IPS-20b (cell line): ENCODE measurements around the gene ARL5C.

Source experiments
- H3K27ac ChIP-seq: one replicate; pipeline ENCODE4 v1.5.1; 2013; ENCODE audit warnings: low read length
- H3K27me3 ChIP-seq: 2 replicates; pipeline ENCODE4 v1.6.1; 2013; ENCODE audit warnings: mild to moderate bottlenecking, low read length, inconsistent platforms; ENCODE audit not compliant: insufficient read depth
- H3K36me3 ChIP-seq: 2 replicates; pipeline ENCODE4 v1.6.1; 2013; ENCODE audit warnings: low read depth, mild to moderate bottlenecking, inconsistent platforms, low read length, moderate library complexity; ENCODE audit not compliant: insufficient read depth
- H3K4me1 ChIP-seq: 2 replicates; pipeline ENCODE4 v1.6.1; 2013; ENCODE audit warnings: mild to moderate bottlenecking, control low read depth, inconsistent platforms, low read length, moderate library complexity; ENCODE audit not compliant: insufficient read depth
- H3K4me3 ChIP-seq: 2 replicates; pipeline ENCODE4 v1.5.1; 2013; ENCODE audit warnings: mild to moderate bottlenecking, low read length, inconsistent platforms
- H3K9ac ChIP-seq: 2 replicates; pipeline ENCODE4 v1.6.1; 2013; ENCODE audit warnings: low read depth, mild to moderate bottlenecking, inconsistent platforms, low read length, moderate library complexity
- H3K9me3 ChIP-seq: 2 replicates; pipeline ENCODE4 v1.6.1; 2013; ENCODE audit warnings: mild to moderate bottlenecking, low read depth, low read length, inconsistent platforms; ENCODE audit not compliant: insufficient read depth

The ARL5C gene

DNA sequence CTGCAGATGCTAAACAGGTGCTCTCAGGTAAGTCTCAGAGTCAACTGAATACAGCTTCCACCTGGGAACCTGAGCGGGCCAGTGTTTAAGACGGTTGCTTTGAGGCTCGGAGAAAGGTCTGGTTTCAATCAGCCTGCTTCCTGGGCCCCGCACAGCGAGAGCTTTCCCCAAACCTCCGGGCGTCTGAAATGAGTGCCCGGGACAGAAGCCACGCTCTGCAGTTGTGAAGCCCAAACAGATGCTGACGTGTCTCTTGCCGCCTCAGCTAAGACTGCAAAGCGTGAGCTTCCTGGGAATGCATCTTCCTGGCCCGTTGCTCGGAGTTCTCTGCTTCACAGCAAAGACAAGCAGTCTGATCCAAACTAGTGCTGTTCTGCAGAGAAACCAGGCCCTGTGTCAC, 51.2 kb downstream of the ARL5C start:
- Histone ChIP-seq H3K36me3 (no peaks in the 10 kb centered on the region), H3K27ac (no peak overlapping the region), H3K9me3 (no peaks in the 10 kb centered on the region), H3K9ac (no peak overlapping the region), H3K4me3 (no peak overlapping the region), H3K27me3 (no peaks in the 10 kb centered on the region), H3K4me1 (no peaks in the 10 kb centered on the region)

DNA sequence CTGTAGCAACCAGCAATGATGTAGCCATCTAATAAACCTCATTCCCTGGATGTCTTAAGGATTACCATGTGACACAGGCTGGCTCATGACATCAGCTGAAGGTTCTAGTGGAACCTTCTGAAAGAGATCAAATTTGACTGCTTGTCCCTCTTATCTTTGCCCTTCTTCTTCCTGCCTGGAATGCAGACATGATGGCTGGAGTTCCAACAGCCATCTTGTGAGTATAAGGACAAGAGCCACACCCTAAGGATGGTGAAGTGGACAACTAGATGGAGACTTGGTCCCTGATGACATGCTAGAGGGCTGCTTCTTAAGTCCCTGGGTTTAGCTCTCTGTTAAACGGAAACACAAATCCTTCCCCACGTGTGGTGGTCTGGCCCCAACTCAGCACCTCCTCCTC, 52.1 kb downstream of the ARL5C start:
- Histone ChIP-seq H3K4me1 (no peaks in the 10 kb centered on the region), H3K4me3 (no peak overlapping the region), H3K9me3 (no peaks in the 10 kb centered on the region), H3K27ac (no peak overlapping the region), H3K27me3 (no peaks in the 10 kb centered on the region), H3K36me3 (no peaks in the 10 kb centered on the region), H3K9ac (no peak overlapping the region)

DNA sequence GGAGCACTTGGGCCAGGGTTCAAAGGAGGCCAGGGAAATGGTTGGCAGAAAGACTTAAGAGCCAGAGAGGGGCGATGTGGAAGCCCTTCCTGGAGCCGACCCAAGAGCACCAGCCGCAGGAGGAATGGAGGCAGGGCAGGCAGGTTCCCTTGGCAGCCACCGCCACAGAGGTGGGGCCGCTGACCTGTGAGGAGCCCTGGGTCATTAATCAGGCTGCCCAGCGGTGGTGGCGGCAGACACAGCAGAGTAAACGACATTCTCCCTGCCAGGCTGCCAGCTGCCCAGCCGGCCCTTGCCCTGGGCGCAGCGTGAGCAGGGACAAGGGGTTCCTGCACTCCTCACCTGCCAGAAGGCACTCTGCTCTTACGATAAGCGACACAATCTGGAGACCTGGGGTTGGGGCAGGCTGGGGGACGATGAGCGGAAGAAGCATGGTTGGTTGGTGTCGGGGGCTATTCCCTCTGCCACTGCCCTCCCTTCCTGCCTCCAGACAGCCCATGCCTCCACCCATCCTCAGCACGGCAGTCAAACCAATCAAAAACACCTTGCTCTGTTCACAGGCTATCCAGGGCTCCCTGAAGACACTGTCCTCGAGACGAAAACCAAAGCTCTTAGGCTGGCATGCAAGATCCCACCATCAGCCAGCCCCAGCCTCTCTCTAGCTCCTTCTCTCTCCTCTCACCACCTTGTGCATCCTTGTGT, 55.4 kb downstream of the ARL5C start:
- no peaks in the 10 kb centered on the region for H3K36me3 ChIP-seq

DNA sequence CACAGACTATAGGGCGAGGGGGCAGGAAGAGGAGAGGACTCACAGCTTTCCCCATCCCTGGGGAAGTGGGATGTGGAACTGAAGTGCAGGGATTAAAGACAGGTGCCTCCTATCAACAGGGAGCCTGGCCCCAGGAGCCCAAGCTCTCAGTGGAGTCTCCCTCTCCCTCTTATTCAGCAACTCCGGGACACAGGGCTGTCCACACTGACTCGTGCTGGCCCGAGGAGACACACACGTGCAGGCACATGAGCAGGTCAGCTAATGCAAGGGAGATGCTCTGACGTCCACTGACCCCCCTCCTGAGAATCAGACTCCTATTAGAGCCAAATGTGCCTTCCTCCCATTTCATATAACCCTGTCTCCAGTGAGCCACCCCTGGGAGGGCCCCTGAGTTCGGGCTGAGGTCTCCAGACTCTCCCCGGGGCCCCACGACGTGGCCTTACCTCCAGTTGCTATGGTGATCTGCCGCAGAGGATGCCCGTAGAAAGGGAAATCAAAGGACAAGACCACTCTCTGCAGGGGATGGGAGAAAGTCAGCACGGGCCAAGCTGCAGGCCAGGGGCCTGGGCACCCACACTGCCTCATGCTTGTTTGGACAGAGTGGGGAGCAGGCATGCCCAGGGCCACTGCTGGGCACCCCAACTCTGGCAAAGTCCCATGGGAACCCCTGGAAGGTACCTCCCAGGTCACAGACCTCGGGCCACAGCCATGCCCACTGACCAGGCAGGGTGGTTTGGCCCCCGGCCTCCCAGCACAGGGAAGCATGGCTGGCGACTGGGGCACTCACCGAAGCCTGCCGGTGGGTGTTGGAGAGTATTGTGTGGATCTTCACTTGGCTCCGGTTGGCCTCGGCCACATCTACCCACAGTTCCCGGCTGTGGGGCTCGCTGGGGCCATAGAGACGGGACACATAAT, 57.2 kb downstream of the ARL5C start:
- no peak overlapping the region for H3K9ac ChIP-seq
- no peaks in the 10 kb centered on the region for H3K4me1 ChIP-seq
- H3K9me3 ChIP-seq = no peaks in the 10 kb centered on the region
- H3K4me3 ChIP-seq = no peak overlapping the region
- H3K36me3 ChIP-seq = no peaks in the 10 kb centered on the region
- H3K27ac ChIP-seq = no peak overlapping the region
- H3K27me3 ChIP-seq = no peaks in the 10 kb centered on the region

More for the DNA sequence above, 55.4 kb downstream of the ARL5C start:
- Histone ChIP-seq H3K4me3 (no peak overlapping the region), H3K9me3 (no peaks in the 10 kb centered on the region), H3K9ac (no peak overlapping the region), H3K27me3 (no peaks in the 10 kb centered on the region), H3K4me1 (no peaks in the 10 kb centered on the region), H3K27ac (no peak overlapping the region)

DNA sequence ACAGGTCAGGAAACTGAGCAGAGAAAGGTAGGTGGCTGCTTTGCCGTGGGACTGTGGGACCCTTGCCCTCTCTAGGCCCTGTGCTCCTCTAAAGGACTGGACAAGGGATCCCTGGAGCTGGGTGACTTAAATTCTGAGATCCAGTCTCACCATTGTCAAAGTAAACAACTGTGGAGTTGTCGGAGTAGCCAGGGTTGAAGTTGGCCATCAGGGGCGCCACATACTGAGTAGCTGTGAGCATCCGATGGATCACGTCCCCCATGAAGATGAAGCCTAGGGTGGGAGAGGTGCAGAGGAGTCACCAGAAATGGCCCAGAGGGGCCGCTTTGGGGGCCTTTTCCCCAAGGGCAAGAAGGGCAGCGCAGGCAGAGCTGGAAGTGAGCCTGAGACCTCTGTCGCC, 58.0 kb downstream of the ARL5C start:
- H3K27ac ChIP-seq = no peak overlapping the region
- H3K4me3 ChIP-seq = no peak overlapping the region
- H3K4me1 ChIP-seq = no peaks in the 10 kb centered on the region
- no peak overlapping the region for H3K9ac ChIP-seq
- H3K9me3 ChIP-seq = no peaks in the 10 kb centered on the region
- no peaks in the 10 kb centered on the region for H3K27me3 ChIP-seq
- H3K36me3 ChIP-seq = no peaks in the 10 kb centered on the region

DNA sequence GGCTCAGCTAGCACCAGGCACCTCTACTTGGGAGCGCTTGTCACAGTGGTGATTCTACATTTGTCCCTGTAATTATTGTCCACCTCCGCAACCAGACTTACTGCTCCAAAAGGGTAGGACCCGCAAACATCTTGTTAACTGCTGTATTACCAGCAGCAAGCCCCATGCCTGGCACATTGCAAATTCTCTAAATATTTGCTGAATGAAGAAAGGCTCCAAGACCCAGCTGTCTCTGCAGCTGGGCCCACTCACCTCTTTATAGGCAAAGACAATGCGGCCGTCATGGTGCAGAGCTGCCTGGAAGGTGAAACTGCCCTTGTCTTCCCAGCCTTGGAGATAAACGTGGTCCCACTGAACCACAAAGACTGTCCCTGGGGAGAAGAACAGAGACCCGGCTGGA, 58.8 kb downstream of the ARL5C start:
- Histone ChIP-seq H3K9ac (no peak overlapping the region), H3K4me3 (no peak overlapping the region), H3K27ac (no peak overlapping the region)

More for the DNA sequence above, 58.8 kb downstream of the ARL5C start:
- Histone ChIP-seq H3K27me3 (no peaks in the 10 kb centered on the region), H3K9me3 (no peaks in the 10 kb centered on the region), H3K36me3 (no peaks in the 10 kb centered on the region), H3K4me1 (no peaks in the 10 kb centered on the region)
